OCI-LY7 (cell line): ENCODE results near the gene NDUFC1.

ENCODE experiments used
- EZH2phosphoT487 ChIP-seq: fragments of 200-600 bp; sonication (generic); IDR thresholded peaks from 2 replicates; pipeline ENCODE4 v1.6.1; 2018; ENCODE audit warnings: low read depth, borderline replicate concordance, mild to moderate bottlenecking, mixed run types, antibody characterized with exemption, low read length, moderate library complexity, mixed read lengths
- TF ChIP-seq, protein P1 (sequence below): fragments of 200-600 bp; sonication (generic); conservative IDR thresholded peaks from 2 replicates; pipeline ENCODE4 v1.5.1; 2014; ENCODE audit warnings: mild to moderate bottlenecking, antibody characterized with exemption, low read length, moderate library complexity, mixed read lengths

DNA sequence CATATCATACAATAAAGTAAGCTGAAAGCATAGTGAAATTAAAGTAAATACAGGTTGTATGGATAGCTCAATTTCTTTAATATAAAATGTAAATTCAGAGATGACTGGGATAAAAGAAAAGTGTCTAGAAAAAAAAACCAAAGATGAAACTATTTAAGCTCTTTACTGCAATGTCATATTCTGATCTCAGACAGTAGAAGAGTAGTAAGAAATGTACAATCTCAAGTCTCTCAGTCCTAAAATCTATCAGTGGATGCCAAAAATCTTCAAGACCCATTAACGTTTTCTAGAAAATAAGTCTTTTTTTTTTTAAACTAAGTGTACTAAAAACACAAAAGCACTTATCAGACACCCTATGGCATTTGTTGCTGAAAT, 36.1 kb downstream of the NDUFC1 start:
- TF ChIP-seq, protein P1, sequence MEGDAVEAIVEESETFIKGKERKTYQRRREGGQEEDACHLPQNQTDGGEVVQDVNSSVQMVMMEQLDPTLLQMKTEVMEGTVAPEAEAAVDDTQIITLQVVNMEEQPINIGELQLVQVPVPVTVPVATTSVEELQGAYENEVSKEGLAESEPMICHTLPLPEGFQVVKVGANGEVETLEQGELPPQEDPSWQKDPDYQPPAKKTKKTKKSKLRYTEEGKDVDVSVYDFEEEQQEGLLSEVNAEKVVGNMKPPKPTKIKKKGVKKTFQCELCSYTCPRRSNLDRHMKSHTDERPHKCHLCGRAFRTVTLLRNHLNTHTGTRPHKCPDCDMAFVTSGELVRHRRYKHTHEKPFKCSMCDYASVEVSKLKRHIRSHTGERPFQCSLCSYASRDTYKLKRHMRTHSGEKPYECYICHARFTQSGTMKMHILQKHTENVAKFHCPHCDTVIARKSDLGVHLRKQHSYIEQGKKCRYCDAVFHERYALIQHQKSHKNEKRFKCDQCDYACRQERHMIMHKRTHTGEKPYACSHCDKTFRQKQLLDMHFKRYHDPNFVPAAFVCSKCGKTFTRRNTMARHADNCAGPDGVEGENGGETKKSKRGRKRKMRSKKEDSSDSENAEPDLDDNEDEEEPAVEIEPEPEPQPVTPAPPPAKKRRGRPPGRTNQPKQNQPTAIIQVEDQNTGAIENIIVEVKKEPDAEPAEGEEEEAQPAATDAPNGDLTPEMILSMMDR, result no peak
- TF ChIP-seq EZH2phosphoT487, result no peak
